ENCODE data around the gene CSN2. TPM values are rescaled to one million over a fixed set of nuclear protein-coding genes. Genes with fewer than 3 reads are reported as not detected.
A peak's percentile ranks its signal among the peaks of the same experiment; 100 is the strongest.

Gene CSN2
- total and polyA plus RNA-seq, 2 of the 4 experiments (the other 2 are of a cell fraction) = not detected

- Histone ChIP-seq H3K23ac (ENCODE audit: low read depth, low read length) (no peak overlapping the region), H2BK15ac (ENCODE audit: low read depth, low read length) (no peak overlapping the region), H4K8ac (ENCODE audit: low read depth in 2 of 2, low read length in 2 of 2) (no peak overlapping the region), H3K56ac (ENCODE audit: extremely low read depth, insufficient read depth, low read length) (no peak overlapping the region), H3K27ac (ENCODE audit: insufficient read depth, low read length) (no peak overlapping the region), H2AFZ (replicated peaks; ENCODE audit: low read length, poor library complexity) (no peak overlapping the region), H3K79me1 (ENCODE audit: low read depth in 1 of 2, low read length in 2 of 2) (no peaks in the 10 kb centered on the region), H3K9me3 (ENCODE audit: control insufficient read depth, insufficient read depth, low read length) (no peaks in the 10 kb centered on the region), H3K9ac (ENCODE audit: low read depth, low read length) (no peak overlapping the region), H3K27me3 (ENCODE audit: control insufficient read depth, insufficient read depth, low read length) (no peaks in the 10 kb centered on the region), H3K4me1 (ENCODE audit: control insufficient read depth, insufficient read depth, low read length) (no peaks in the 10 kb centered on the region), H3K4me2 (ENCODE audit: low read depth, low read length) (no peak overlapping the region), H2BK120ac (ENCODE audit: low read depth, low read length) (no peak overlapping the region), H2BK20ac (ENCODE audit: low read depth, low read length) (no peak overlapping the region), H3K4ac (ENCODE audit: low read depth, low read length) (no peak overlapping the region), H3K14ac (replicated peaks; ENCODE audit: low read depth, low read length) (no peak overlapping the region), H4K20me1 (ENCODE audit: insufficient read depth, low read length) (no peaks in the 10 kb centered on the region), H4K91ac (ENCODE audit: insufficient read depth, low read depth, low read length) (no peak overlapping the region), H3K4me3 (ENCODE audit: insufficient read depth, low read depth, low read length) (no peak overlapping the region), H3K18ac (ENCODE audit: low read depth, low read length) (no peak overlapping the region), H3K9me1 (ENCODE audit: insufficient read depth, low read length) (no peaks in the 10 kb centered on the region), H2AK5ac (ENCODE audit: low read depth, low read length) (no peak overlapping the region), H2AK9ac (replicated peaks; ENCODE audit: low read depth, low read length, poor library complexity) (no peak overlapping the region), H4K5ac (ENCODE audit: low read depth, low read length) (no peak overlapping the region), H2BK5ac (ENCODE audit: low read depth, low read length, poor library complexity, severe bottlenecking) (no peak overlapping the region), H3K36me3 (ENCODE audit: control insufficient read depth, insufficient read depth, low read length) (no peaks in the 10 kb centered on the region)
- intact Hi-C loops (cut with micrococcal nuclease) (no loop called here), dilution Hi-C loops (cut with HindIII; ENCODE audit: low sequenced_read_pairs, unreplicated experiment) (no loop called here), in situ Hi-C loops (cut with MboI; ENCODE audit: low sequenced_read_pairs) (no loop called here)
- WGBS, 2 experiments (ENCODE audit: extremely low coverage in 2 of 2, insufficient read length in 1 of 2) = no CpG with 5 or more reads among the region's 4 CpGs
- DNase-seq = no peak
- BruUV-seq (replicated peaks) = no TSS peak
- ATAC-seq (ENCODE audit: low read depth) = no peak
- CTCF ChIA-PET = no interaction called here
- TF ChIP-seq MAFK (IDR thresholded peaks at IDR 0.05; ENCODE audit: low read depth, low read length) (peak; percentile 96), RFX5 (IDR thresholded peaks at IDR 0.05; ENCODE audit: low read depth, low read length) (no peak)
- POLR2A ChIA-PET (ENCODE audit: unreplicated experiment) = no interaction called here
Observed at GRCh38 chr4:69934150-69934549, 31.4 kb downstream of the CSN2 start.
